K562 (cell line): ENCODE measurements around the gene MILR1.

Experiments
- NFIX ChIP-seq: fragments of 250-450 bp; sonication (Bioruptor Pico); IDR thresholded peaks from 2 replicates; pipeline ENCODE4 v1.4.0; 2020; ENCODE audit warnings: low read depth, mild to moderate bottlenecking, moderate library complexity
- POLR2A ChIP-seq: fragments of 450-650 bp; conservative IDR thresholded peaks from 2 replicates; pipeline ENCODE4 v1.6.1; 2016
- TF ChIP-seq, protein P1 (sequence below), 3 experiments: IDR thresholded peaks in 2 of 3; conservative IDR thresholded peaks in 1 of 3; 2 replicates each; pipeline ENCODE4 v1.5.1; 2011 to 2012; ENCODE audit warnings: low read length in 3 of 3, mild to moderate bottlenecking in 3 of 3, control low read depth in 2 of 3, improper control_type of control experiment in 1 of 3, inconsistent platforms in 1 of 3, low read depth in 1 of 3, mixed read lengths in 1 of 3, moderate library complexity in 1 of 3; ENCODE audit not compliant: insufficient read depth in 2 of 3
- TF ChIP-seq, protein P2 (sequence below): sonication (generic); formaldehyde crosslinking; IDR thresholded peaks from 2 replicates; pipeline ENCODE4 v1.5.0; 2020; ENCODE audit warnings: missing genetic modification reagents

DNA sequence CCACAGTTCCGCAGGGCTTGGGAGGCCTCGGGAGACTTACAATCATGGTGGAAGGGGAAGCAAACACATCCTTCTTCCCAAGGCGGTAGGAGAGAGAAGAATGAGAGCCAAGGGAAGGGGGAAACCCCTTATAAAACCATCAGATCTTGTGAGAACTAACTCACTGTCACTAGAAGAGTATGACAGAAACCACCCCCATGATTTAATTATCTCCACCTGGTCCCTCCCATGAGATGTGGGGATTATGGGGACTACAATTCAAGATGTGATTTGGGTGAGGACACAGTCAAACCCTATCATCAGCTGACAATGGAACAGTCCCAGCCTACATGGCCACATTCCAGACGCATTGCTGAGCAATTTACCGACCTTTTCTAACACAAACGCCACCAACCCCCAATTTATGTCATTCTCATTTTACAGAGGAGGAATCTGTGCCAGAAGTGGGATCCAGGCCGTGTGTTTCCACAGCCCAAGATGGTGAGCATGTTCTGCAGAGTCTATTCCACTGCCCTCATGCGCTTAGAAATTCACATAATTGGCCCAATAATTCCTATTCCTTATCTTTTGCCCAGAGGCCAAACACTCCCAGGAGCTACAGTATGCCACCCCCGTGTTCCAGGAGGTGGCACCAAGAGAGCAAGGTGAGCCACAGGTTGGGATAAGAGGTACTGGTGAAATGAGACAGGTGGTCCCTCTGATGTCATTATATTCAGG lies 17.3 kb downstream of the MILR1 start:
- TF ChIP-seq, protein P1, sequence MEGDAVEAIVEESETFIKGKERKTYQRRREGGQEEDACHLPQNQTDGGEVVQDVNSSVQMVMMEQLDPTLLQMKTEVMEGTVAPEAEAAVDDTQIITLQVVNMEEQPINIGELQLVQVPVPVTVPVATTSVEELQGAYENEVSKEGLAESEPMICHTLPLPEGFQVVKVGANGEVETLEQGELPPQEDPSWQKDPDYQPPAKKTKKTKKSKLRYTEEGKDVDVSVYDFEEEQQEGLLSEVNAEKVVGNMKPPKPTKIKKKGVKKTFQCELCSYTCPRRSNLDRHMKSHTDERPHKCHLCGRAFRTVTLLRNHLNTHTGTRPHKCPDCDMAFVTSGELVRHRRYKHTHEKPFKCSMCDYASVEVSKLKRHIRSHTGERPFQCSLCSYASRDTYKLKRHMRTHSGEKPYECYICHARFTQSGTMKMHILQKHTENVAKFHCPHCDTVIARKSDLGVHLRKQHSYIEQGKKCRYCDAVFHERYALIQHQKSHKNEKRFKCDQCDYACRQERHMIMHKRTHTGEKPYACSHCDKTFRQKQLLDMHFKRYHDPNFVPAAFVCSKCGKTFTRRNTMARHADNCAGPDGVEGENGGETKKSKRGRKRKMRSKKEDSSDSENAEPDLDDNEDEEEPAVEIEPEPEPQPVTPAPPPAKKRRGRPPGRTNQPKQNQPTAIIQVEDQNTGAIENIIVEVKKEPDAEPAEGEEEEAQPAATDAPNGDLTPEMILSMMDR (IDR thresholded peaks at IDR 0.05 in 2 of 3, conservative IDR thresholded peaks at IDR 0.05 in 1 of 3; ENCODE audit: insufficient read depth in 2 of 3, low read depth in 1 of 3, low read length in 3 of 3): no peak
- TF ChIP-seq, protein P2, sequence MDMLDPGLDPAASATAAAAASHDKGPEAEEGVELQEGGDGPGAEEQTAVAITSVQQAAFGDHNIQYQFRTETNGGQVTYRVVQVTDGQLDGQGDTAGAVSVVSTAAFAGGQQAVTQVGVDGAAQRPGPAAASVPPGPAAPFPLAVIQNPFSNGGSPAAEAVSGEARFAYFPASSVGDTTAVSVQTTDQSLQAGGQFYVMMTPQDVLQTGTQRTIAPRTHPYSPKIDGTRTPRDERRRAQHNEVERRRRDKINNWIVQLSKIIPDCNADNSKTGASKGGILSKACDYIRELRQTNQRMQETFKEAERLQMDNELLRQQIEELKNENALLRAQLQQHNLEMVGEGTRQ (CRISPR knock-in tag): no peak
- no peak for TF ChIP-seq POLR2A
- no peak for TF ChIP-seq NFIX (CRISPR knock-in tag)
